Trophoblast cell (in vitro differentiated cells and primary cell): ENCODE measurements around the gene ERGIC1.

Experiments used
- DNase-seq, 2 donors: peaks; one replicate each; pipeline ENCODE4 v3.0.0-alpha.2; 2016
- H2AFZ ChIP-seq: 2 replicates; pipeline ENCODE4 v1.6.1; 2013; ENCODE audit warnings: low read length, moderate library complexity, mild to moderate bottlenecking; ENCODE audit not compliant: insufficient read depth, poor library complexity
- H2AK5ac ChIP-seq: 2 replicates; pipeline ENCODE4 v1.6.1; 2013; ENCODE audit warnings: mild to moderate bottlenecking, low read length
- H2BK120ac ChIP-seq: 2 replicates; pipeline ENCODE4 v1.6.1; 2013; ENCODE audit warnings: low read length, mild to moderate bottlenecking, moderate library complexity; ENCODE audit not compliant: insufficient read depth, poor library complexity
- H2BK12ac ChIP-seq: 2 replicates; pipeline ENCODE4 v1.6.1; 2013; ENCODE audit warnings: mild to moderate bottlenecking, low read length, moderate library complexity
- H2BK5ac ChIP-seq: 2 replicates; pipeline ENCODE4 v1.6.1; 2013; ENCODE audit warnings: low read length, low read depth, moderate library complexity, mild to moderate bottlenecking; ENCODE audit not compliant: poor library complexity
- H3K14ac ChIP-seq: 2 replicates; pipeline ENCODE4 v1.6.1; 2013; ENCODE audit warnings: mild to moderate bottlenecking, low read length
- H3K18ac ChIP-seq: 2 replicates; pipeline ENCODE4 v1.6.1; 2013; ENCODE audit warnings: mild to moderate bottlenecking, low read length
- H3K23ac ChIP-seq: 2 replicates; pipeline ENCODE4 v1.6.1; 2013; ENCODE audit warnings: low read length
- H3K27ac ChIP-seq: 2 replicates; pipeline ENCODE4 v1.5.1; 2013; ENCODE audit warnings: low read depth, mild to moderate bottlenecking, inconsistent platforms, low read length, moderate library complexity
- H3K27me3 ChIP-seq: 2 replicates; pipeline ENCODE4 v1.6.1; 2013; ENCODE audit warnings: inconsistent platforms, mild to moderate bottlenecking, low read length, moderate library complexity; ENCODE audit not compliant: insufficient read depth
- H3K36me3 ChIP-seq, 2 experiments: 1 replicate in 1 of 2; 2 replicates in 1 of 2; pipeline ENCODE4 v1.6.1; 2013; ENCODE audit warnings: low read length in 2 of 2, mild to moderate bottlenecking in 2 of 2, moderate library complexity in 1 of 2; ENCODE audit not compliant: insufficient read depth in 2 of 2, control insufficient read depth in 1 of 2
- H3K4ac ChIP-seq: 2 replicates; pipeline ENCODE4 v1.6.1; 2013; ENCODE audit warnings: low read depth, mild to moderate bottlenecking, low read length, moderate library complexity
- H3K4me1 ChIP-seq, 2 experiments: 1 replicate in 1 of 2; 2 replicates in 1 of 2; pipeline ENCODE4 v1.6.1; 2013; ENCODE audit warnings: low read length in 2 of 2, mild to moderate bottlenecking in 2 of 2, moderate library complexity in 1 of 2; ENCODE audit not compliant: insufficient read depth in 2 of 2, control insufficient read depth in 1 of 2
- H3K4me2 ChIP-seq: 2 replicates; pipeline ENCODE4 v1.6.1; 2013; ENCODE audit warnings: inconsistent platforms, mild to moderate bottlenecking, low read length, moderate library complexity
- H3K4me3 ChIP-seq: 2 replicates; pipeline ENCODE4 v1.5.1; 2013; ENCODE audit warnings: mild to moderate bottlenecking, low read depth, low read length, inconsistent platforms
- H3K79me1 ChIP-seq: one replicate; pipeline ENCODE4 v1.6.1; 2013; ENCODE audit warnings: low read length
- H3K79me2 ChIP-seq: 2 replicates; pipeline ENCODE4 v1.6.1; 2013; ENCODE audit warnings: low read length, mild to moderate bottlenecking; ENCODE audit not compliant: control insufficient read depth, insufficient read depth, poor library complexity
- H3K9ac ChIP-seq: 2 replicates; pipeline ENCODE4 v1.6.1; 2013; ENCODE audit warnings: mild to moderate bottlenecking, low read length
- H3K9me3 ChIP-seq: 2 replicates; pipeline ENCODE4 v1.6.1; 2013; ENCODE audit warnings: low read depth, mild to moderate bottlenecking, control low read depth, inconsistent platforms, low read length; ENCODE audit not compliant: insufficient read depth
- H4K12ac ChIP-seq: 2 replicates; pipeline ENCODE4 v1.6.1; 2013; ENCODE audit warnings: low read depth, mild to moderate bottlenecking, low read length, moderate library complexity
- H4K8ac ChIP-seq: 2 replicates; pipeline ENCODE4 v1.6.1; 2013; ENCODE audit warnings: low read depth, mild to moderate bottlenecking, low read length, moderate library complexity
- H4K91ac ChIP-seq: one replicate; pipeline ENCODE4 v1.6.1; 2013; ENCODE audit warnings: low read depth, mild to moderate bottlenecking, low read length, moderate library complexity
- WGBS: extraction: QIAGEN DNeasy Blood & Tissue Kit; methylation state at CpG from one replicate; pipeline ENCODE4 v1.1.7; 2013; ENCODE audit warnings: missing lambda C conversion rate; ENCODE audit not compliant: insufficient read length, insufficient coverage; ENCODE audit errors: extremely low coverage; 5-methylcytosine and 5-hydroxymethylcytosine counted together

ERGIC1 gene

GRCh38 chr5:172984244-172984953, 150.3 kb downstream of the ERGIC1 start:
- H3K79me2 ChIP-seq, result peaks cover 13% of the 10 kb centered on the region
- H3K18ac ChIP-seq, result peak overlapping the region; percentile 98
- no peak overlapping the region for H3K23ac ChIP-seq
- peak overlapping the region; percentile 92 for H2BK120ac ChIP-seq
- peak overlapping the region; percentile 94 for H3K9ac ChIP-seq
- peaks cover 9% of the 10 kb centered on the region for H3K79me1 ChIP-seq
- H3K4ac ChIP-seq, result peak overlapping the region; percentile 95
- no peaks in the 10 kb centered on the region for H3K27me3 ChIP-seq
- no peak overlapping the region for H2BK12ac ChIP-seq
- no peaks in the 10 kb centered on the region for H3K9me3 ChIP-seq
- DNase-seq, result peak; percentile 86 to 90
- no CpG with 5 or more reads among the region's 15 CpGs for WGBS
- H2AK5ac ChIP-seq, result peak overlapping the region; percentile 94
- peak overlapping the region; percentile 89 for H2AFZ ChIP-seq
- H4K12ac ChIP-seq, result peak overlapping the region; percentile 86
- peak overlapping the region; percentile 76 for H2BK5ac ChIP-seq
- H3K36me3 ChIP-seq, result peaks cover 11 to 20% of the 10 kb centered on the region in 2 experiments
- H4K8ac ChIP-seq, result peak overlapping the region; percentile 95
- H3K4me2 ChIP-seq, result peak overlapping the region; percentile 70
- peak overlapping the region; percentile 98 for H3K4me3 ChIP-seq
- peak overlapping the region; percentile 88 for H4K91ac ChIP-seq
- no peaks in the 10 kb centered on the region for H3K4me1 ChIP-seq
- peak overlapping the region; percentile 7 for H3K27ac ChIP-seq
- peak overlapping the region; percentile 94 for H3K14ac ChIP-seq

DNA sequence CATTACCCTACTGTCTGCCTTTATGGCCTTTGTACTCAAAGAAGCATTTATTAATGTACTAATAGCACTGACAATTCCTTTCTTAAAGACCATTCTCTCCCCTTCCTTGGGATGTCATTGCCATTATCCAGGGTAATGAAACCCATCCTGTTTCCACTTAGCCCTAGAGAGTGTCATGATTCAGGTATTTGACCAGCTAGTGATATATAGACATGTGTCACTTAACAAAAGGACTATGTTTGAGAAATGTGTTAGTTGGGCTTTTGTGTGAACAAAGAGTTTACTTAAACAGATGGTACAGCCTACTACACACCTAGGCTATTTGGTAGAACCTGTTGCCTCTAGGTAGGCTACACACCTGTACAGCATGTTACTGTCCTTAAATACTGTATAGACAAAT, 151.5 kb downstream of the ERGIC1 start:
- Histone ChIP-seq H2AK5ac (no peak overlapping the region), H3K79me1 (peaks cover 9% of the 10 kb centered on the region), H2AFZ (no peak overlapping the region), H3K4me3 (no peak overlapping the region), H2BK12ac (no peak overlapping the region), H2BK5ac (no peak overlapping the region), H3K79me2 (peaks cover 13% of the 10 kb centered on the region), H3K4me1 (no peaks in the 10 kb centered on the region), H2BK120ac (no peak overlapping the region), H3K14ac (no peak overlapping the region), H3K23ac (no peak overlapping the region), H4K8ac (no peak overlapping the region), H3K27me3 (no peaks in the 10 kb centered on the region), H4K12ac (no peak overlapping the region), H3K18ac (no peak overlapping the region), H3K4me2 (no peak overlapping the region), H3K9me3 (no peaks in the 10 kb centered on the region), H4K91ac (no peak overlapping the region), H3K27ac (no peak overlapping the region), H3K9ac (no peak overlapping the region), H3K36me3 (peaks cover 14 to 23% of the 10 kb centered on the region in 2 experiments), H3K4ac (no peak overlapping the region)
- DNase-seq, result peak in 1 of 2 donors; percentile 54

DNA sequence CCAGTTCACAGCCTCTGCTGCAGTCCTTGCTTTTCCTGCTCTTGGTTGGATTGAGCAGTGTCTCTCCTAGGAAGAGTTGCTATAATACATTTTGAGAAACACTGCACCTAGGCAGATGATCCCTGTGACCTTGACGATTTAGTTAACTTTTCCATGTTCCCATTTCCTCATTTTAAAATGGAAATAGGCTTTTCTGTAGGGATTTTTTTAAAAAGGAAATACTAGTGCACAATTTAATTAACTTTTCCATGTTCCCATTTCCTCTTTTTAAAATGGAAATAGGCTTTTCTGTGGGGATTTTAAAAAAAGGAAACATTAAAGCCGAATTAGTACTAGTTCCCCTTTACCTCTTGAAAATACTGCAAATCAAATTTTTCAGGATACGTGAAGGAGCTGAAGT, 154.2 kb downstream of the ERGIC1 start:
- Histone ChIP-seq H4K12ac (no peak overlapping the region), H3K79me1 (peaks cover 9% of the 10 kb centered on the region)

GRCh38 chr5:172990776-172991175, 156.7 kb downstream of the ERGIC1 start:
- Histone ChIP-seq H3K4me3 (no peak overlapping the region), H3K4me1 (no peaks in the 10 kb centered on the region), H3K79me2 (peaks cover 8% of the 10 kb centered on the region), H3K27me3 (no peaks in the 10 kb centered on the region), H2AFZ (no peak overlapping the region), H3K4me2 (no peak overlapping the region), H3K79me1 (no peaks in the 10 kb centered on the region), H3K27ac (no peak overlapping the region), H3K9me3 (no peaks in the 10 kb centered on the region), H3K36me3 (peaks cover 27 to 35% of the 10 kb centered on the region in 2 experiments), H3K4ac (peak overlapping the region; percentile 75), H3K9ac (no peak overlapping the region), H2BK5ac (no peak overlapping the region), H2BK12ac (no peak overlapping the region), H3K23ac (no peak overlapping the region), H3K18ac (no peak overlapping the region), H2AK5ac (no peak overlapping the region), H4K91ac (no peak overlapping the region), H4K8ac (no peak overlapping the region), H2BK120ac (no peak overlapping the region), H3K14ac (no peak overlapping the region), H4K12ac (peak overlapping the region; percentile 54)
- DNase-seq, result peak; percentile 67 to 94
- no CpG with 5 or more reads among the region's 8 CpGs for whole genome bisulfite sequencing

More for the DNA sequence above, 154.2 kb downstream of the ERGIC1 start:
- WGBS, result no CpG with 5 or more reads among the region's 3 CpGs
- Histone ChIP-seq H3K4me3 (no peak overlapping the region), H2BK120ac (no peak overlapping the region), H3K4me1 (no peaks in the 10 kb centered on the region), H3K36me3 (peaks cover 19 to 26% of the 10 kb centered on the region in 2 experiments), H4K91ac (no peak overlapping the region), H4K8ac (no peak overlapping the region), H3K27ac (no peak overlapping the region), H2BK12ac (no peak overlapping the region), H3K79me2 (peaks cover 14% of the 10 kb centered on the region), H3K23ac (no peak overlapping the region), H3K14ac (no peak overlapping the region), H2BK5ac (no peak overlapping the region), H2AFZ (no peak overlapping the region), H3K27me3 (no peaks in the 10 kb centered on the region), H3K4ac (peak overlapping the region; percentile 46), H3K9me3 (no peaks in the 10 kb centered on the region), H3K9ac (no peak overlapping the region), H3K18ac (no peak overlapping the region), H2AK5ac (no peak overlapping the region), H3K4me2 (no peak overlapping the region)
- no peak for DNase-seq
